WERI-Rb-1 (cell line): ENCODE measurements around the gene SRGAP1.
A peak's percentile ranks its signal among the peaks of the same experiment; 100 is the strongest.

ENCODE experiments used
- DNase-seq: peaks from one replicate; pipeline ENCODE4 v3.0.0-alpha.2; 2020
- H3K27ac ChIP-seq: fragments of 250-450 bp; sonication (Bioruptor Pico); 2 replicates; pipeline ENCODE4 v1.5.1; 2020; ENCODE audit warnings: mild to moderate bottlenecking, moderate library complexity
- H3K27me3 ChIP-seq: fragments of 250-450 bp; sonication (Bioruptor Pico); 2 replicates; pipeline ENCODE4 v1.5.1; 2021; ENCODE audit warnings: mild to moderate bottlenecking, low read depth, moderate library complexity; ENCODE audit not compliant: insufficient read depth, severe bottlenecking
- H3K36me3 ChIP-seq: fragments of 250-450 bp; sonication (Bioruptor Pico); 2 replicates; pipeline ENCODE4 v1.5.1; 2020; ENCODE audit warnings: mild to moderate bottlenecking, moderate library complexity
- H3K4me3 ChIP-seq: 2 replicates; pipeline ENCODE4 v1.5.1; 2011; ENCODE audit warnings: low read depth, mild to moderate bottlenecking, control low read depth, low read length
- H3K9me3 ChIP-seq: fragments of 250-450 bp; sonication (Bioruptor Pico); 2 replicates; pipeline ENCODE4 v1.5.1; 2021; ENCODE audit warnings: mild to moderate bottlenecking, moderate library complexity; ENCODE audit not compliant: severe bottlenecking
- CTCF ChIP-seq: IDR thresholded peaks from 2 replicates; pipeline ENCODE4 v1.5.1; 2011; ENCODE audit warnings: low read depth, mild to moderate bottlenecking, control low read depth, inconsistent platforms, low read length

The SRGAP1 gene

GRCh38 chr12:63823040-63823439 lies 21.5 kb upstream of the SRGAP1 start:
- Histone ChIP-seq H3K9me3 (no peaks in the 10 kb centered on the region), H3K36me3 (no peaks in the 10 kb centered on the region), H3K27me3 (no peaks in the 10 kb centered on the region), H3K4me3 (no peak overlapping the region), H3K27ac (no peak overlapping the region)
- DNase-seq = no peak
- no peak for TF ChIP-seq CTCF

GRCh38 chr12:63826006-63826585 lies 18.4 kb upstream of the SRGAP1 start:
- peak; percentile 59; the same call in 1 of the 2 replicates for TF ChIP-seq CTCF
- Histone ChIP-seq H3K36me3 (no peaks in the 10 kb centered on the region), H3K27ac (no peak overlapping the region), H3K27me3 (no peaks in the 10 kb centered on the region), H3K9me3 (no peaks in the 10 kb centered on the region), H3K4me3 (no peak overlapping the region)
- no peak for DNase-seq

GRCh38 chr12:63828867-63829266 lies 15.6 kb upstream of the SRGAP1 start:
- H3K4me3 ChIP-seq = no peak overlapping the region
- H3K27me3 ChIP-seq = no peaks in the 10 kb centered on the region
- no peak for DNase-seq
- no peaks in the 10 kb centered on the region for H3K36me3 ChIP-seq
- H3K27ac ChIP-seq = no peak overlapping the region
- TF ChIP-seq CTCF = no peak
- no peaks in the 10 kb centered on the region for H3K9me3 ChIP-seq

- Histone ChIP-seq H3K27ac (no peak overlapping the region), H3K4me3 (no peak overlapping the region), H3K9me3 (no peaks in the 10 kb centered on the region), H3K36me3 (no peaks in the 10 kb centered on the region), H3K27me3 (no peaks in the 10 kb centered on the region)
- TF ChIP-seq CTCF = no peak
- DNase-seq = no peak
Measured at GRCh38 chr12:63836046-63836445, 8.5 kb upstream of the SRGAP1 start.

GRCh38 chr12:63836936-63837335 lies 7.6 kb upstream of the SRGAP1 start:
- H3K36me3 ChIP-seq = no peaks in the 10 kb centered on the region
- no peaks in the 10 kb centered on the region for H3K27me3 ChIP-seq
- no peak for TF ChIP-seq CTCF
- DNase-seq = no peak
- no peak overlapping the region for H3K4me3 ChIP-seq
- H3K27ac ChIP-seq = no peak overlapping the region
- no peaks in the 10 kb centered on the region for H3K9me3 ChIP-seq

GRCh38 chr12:63838411-63838810 lies 6.1 kb upstream of the SRGAP1 start:
- H3K9me3 ChIP-seq = no peaks in the 10 kb centered on the region
- TF ChIP-seq CTCF = no peak
- H3K36me3 ChIP-seq = no peaks in the 10 kb centered on the region
- H3K27ac ChIP-seq = no peak overlapping the region
- DNase-seq = no peak
- H3K27me3 ChIP-seq = no peaks in the 10 kb centered on the region
- H3K4me3 ChIP-seq = no peak overlapping the region
